HEK293 (cell line): ENCODE results near the gene SEC16A.
"Not testable (repeated sequence)": the region's sequence is repeated elsewhere in the genome, so short reads cannot be mapped to it uniquely, and the experiment has no call there.

Experiments used
- CTCF ChIA-PET: fragments of 350-600 bp; formaldehyde crosslinking; extraction: SDS; loops from one replicate; lab custom pipeline; 2021; ENCODE audit warnings: antibody characterized with exemption; lab: Yijun Ruan, JAX
- POLR2A ChIA-PET: fragments of 300-600 bp; formaldehyde crosslinking; extraction: SDS; loops from one replicate; lab custom pipeline; 2020; ENCODE audit warnings: antibody characterized with exemption, inconsistent platforms; lab: Yijun Ruan, JAX
- H3K27ac ChIP-seq: fragments of 200-500 bp; sonication (Bioruptor generic); 2 replicates; pipeline ENCODE4 v1.5.1; 2014; ENCODE audit warnings: low read depth, low read length, control low read depth, inconsistent platforms; ENCODE audit errors: extremely low read depth
- H3K36me3 ChIP-seq, 2 experiments: fragments of 200-500 bp in 1 of 2; sonication (Bioruptor generic) in 1 of 2; 1 replicate in 1 of 2; 2 replicates in 1 of 2; pipeline ENCODE4 v1.5.1; 2014 to 2017; ENCODE audit warnings: inconsistent platforms in 2 of 2, low read length in 2 of 2; ENCODE audit not compliant: control insufficient read depth in 2 of 2, insufficient read depth in 1 of 2
- H3K4me1 ChIP-seq: fragments of 200-500 bp; sonication (Bioruptor generic); 2 replicates; pipeline ENCODE4 v1.5.1; 2014; ENCODE audit warnings: mild to moderate bottlenecking, low read length, inconsistent platforms; ENCODE audit not compliant: control insufficient read depth, insufficient read depth
- H3K4me3 ChIP-seq: 2 replicates; pipeline ENCODE4 v1.5.1; 2011; ENCODE audit warnings: low read depth, mild to moderate bottlenecking, control low read depth, low read length, moderate library complexity
- H3K9me3 ChIP-seq: fragments of 200-500 bp; sonication (Bioruptor generic); 2 replicates; pipeline ENCODE4 v1.5.1; 2014; ENCODE audit warnings: low read depth, low read length, inconsistent platforms; ENCODE audit not compliant: control insufficient read depth, insufficient read depth
- EGR2 ChIP-seq: fragments of 450-650 bp; formaldehyde crosslinking; IDR thresholded peaks from 2 replicates; pipeline ENCODE4 v1.5.1; 2016; ENCODE audit warnings: low read depth, missing biosample characterization, missing genetic modification characterization
- GLIS2 ChIP-seq: fragments of 450-650 bp; formaldehyde crosslinking; IDR thresholded peaks from 2 replicates; pipeline ENCODE4 v1.5.1; 2016; ENCODE audit warnings: missing biosample characterization, missing genetic modification characterization
- HIC1 ChIP-seq: fragments of 450-650 bp; formaldehyde crosslinking; IDR thresholded peaks from 2 replicates; pipeline ENCODE4 v1.5.1; 2016; ENCODE audit warnings: missing biosample characterization, missing genetic modification characterization
- KLF9 ChIP-seq: fragments of 450-650 bp; formaldehyde crosslinking; IDR thresholded peaks from 2 replicates; pipeline ENCODE4 v1.5.1; 2016; ENCODE audit warnings: missing biosample characterization, missing genetic modification characterization, low read depth
- ZBTB20 ChIP-seq: fragments of 450-650 bp; formaldehyde crosslinking; IDR thresholded peaks from 2 replicates; pipeline ENCODE4 v1.5.1; 2016; ENCODE audit warnings: missing biosample characterization, missing genetic modification characterization
- ZNF10 ChIP-seq: fragments of 450-650 bp; formaldehyde crosslinking; IDR thresholded peaks from 2 replicates; pipeline ENCODE4 v1.5.1; 2017; ENCODE audit warnings: missing biosample characterization, missing genetic modification characterization
- ZNF48 ChIP-seq: fragments of 450-650 bp; formaldehyde crosslinking; IDR thresholded peaks from 2 replicates; pipeline ENCODE4 v1.5.1; 2016; ENCODE audit warnings: missing biosample characterization, missing genetic modification characterization
- ZNF510 ChIP-seq: fragments of 450-650 bp; formaldehyde crosslinking; IDR thresholded peaks from 2 replicates; pipeline ENCODE4 v1.5.1; 2018; ENCODE audit warnings: mild to moderate bottlenecking, missing genetic modification characterization, missing biosample characterization; ENCODE audit not compliant: insufficient replicate concordance
- ZNF670 ChIP-seq: fragments of 450-650 bp; formaldehyde crosslinking; IDR thresholded peaks from 2 replicates; pipeline ENCODE4 v1.5.1; 2016; ENCODE audit warnings: missing biosample characterization, missing genetic modification characterization, low read depth
- ZNF792 ChIP-seq: fragments of 450-650 bp; formaldehyde crosslinking; IDR thresholded peaks from 2 replicates; pipeline ENCODE4 v1.5.1; 2016; ENCODE audit warnings: missing biosample characterization, missing genetic modification characterization
- TF ChIP-seq, protein P1 (sequence below): fragments of 450-650 bp; formaldehyde crosslinking; IDR thresholded peaks from 2 replicates; pipeline ENCODE4 v1.5.1; 2016; ENCODE audit warnings: missing biosample characterization, missing genetic modification characterization
- TF ChIP-seq, protein P2 (sequence below): fragments of 450-650 bp; formaldehyde crosslinking; optimal IDR thresholded peaks from 2 replicates; pipeline ENCODE3; 2016; ENCODE audit warnings: missing biosample characterization, mild to moderate bottlenecking, missing genetic modification characterization

Gene SEC16A

DNA sequence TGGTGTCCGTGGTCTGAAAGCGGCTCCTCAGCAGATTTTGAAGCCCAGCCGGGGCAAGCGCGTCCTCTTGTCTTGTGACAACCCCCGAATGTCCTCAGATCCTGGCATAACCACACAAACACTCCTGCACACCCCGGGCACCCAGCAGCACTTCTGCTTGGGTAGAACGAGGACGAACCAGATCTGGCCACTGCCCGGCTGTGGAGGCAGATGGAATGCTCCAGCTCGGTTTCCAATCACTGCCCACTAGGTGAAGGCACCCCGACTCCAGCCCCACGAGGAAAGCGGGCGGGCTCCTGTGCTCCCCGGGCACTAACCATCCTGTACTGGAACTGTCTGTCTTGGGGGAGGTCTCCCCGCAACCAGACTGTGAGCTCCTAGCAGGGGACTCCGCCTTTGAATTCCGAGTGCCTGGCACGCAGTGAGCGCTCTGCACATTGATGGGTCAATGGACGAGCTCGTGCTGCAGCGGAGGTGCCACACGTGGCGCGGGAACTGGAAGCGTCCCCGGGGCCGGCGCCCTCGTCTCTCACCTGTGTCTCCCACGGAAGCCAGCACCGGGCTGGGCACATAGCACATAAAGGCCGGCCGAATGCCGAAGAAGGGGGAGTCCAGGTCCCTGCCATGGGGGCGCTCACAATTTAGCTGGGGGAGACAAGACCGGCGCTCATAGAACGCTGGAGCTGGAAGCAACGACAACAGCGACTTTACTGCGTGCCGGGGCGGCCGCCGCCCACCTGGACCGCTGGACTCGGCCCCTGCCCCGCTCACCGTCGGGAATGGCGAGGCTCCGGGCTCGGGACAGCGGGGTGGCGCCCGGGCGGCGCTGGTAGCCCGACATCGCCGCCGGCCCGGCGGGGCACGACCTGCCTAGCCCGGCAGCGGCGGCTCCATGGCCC lies 73.0 kb downstream of the SEC16A start:
- POLR2A ChIA-PET = interaction anchor here (0.6 to 2.8 kb wide), 9 partner anchors 9 to 142 kb away, joined by 3 to 13 read pairs (median 3); no protein-coding TSS in a partner anchor
- TF ChIP-seq ZNF10 (tag by site-specific recombination) (0 out of 2 replicates have a peak, but pooled peaks have one; percentile 16), ZNF48 (tag by site-specific recombination) (no peak), ZBTB20 (tag by site-specific recombination) (peak; percentile 7; the same call in 1 of the 2 replicates), ZNF792 (tag by site-specific recombination) (no peak), ZNF510 (tag by site-specific recombination) (no peak), HIC1 (tag by site-specific recombination) (0 out of 2 replicates have a peak, but pooled peaks have one; percentile 27), GLIS2 (tag by site-specific recombination) (peak; percentile 26; the same call in 1 of the 2 replicates), KLF9 (0 out of 2 replicates have a peak, but pooled peaks have one; percentile 9)
- TF ChIP-seq, protein P1, sequence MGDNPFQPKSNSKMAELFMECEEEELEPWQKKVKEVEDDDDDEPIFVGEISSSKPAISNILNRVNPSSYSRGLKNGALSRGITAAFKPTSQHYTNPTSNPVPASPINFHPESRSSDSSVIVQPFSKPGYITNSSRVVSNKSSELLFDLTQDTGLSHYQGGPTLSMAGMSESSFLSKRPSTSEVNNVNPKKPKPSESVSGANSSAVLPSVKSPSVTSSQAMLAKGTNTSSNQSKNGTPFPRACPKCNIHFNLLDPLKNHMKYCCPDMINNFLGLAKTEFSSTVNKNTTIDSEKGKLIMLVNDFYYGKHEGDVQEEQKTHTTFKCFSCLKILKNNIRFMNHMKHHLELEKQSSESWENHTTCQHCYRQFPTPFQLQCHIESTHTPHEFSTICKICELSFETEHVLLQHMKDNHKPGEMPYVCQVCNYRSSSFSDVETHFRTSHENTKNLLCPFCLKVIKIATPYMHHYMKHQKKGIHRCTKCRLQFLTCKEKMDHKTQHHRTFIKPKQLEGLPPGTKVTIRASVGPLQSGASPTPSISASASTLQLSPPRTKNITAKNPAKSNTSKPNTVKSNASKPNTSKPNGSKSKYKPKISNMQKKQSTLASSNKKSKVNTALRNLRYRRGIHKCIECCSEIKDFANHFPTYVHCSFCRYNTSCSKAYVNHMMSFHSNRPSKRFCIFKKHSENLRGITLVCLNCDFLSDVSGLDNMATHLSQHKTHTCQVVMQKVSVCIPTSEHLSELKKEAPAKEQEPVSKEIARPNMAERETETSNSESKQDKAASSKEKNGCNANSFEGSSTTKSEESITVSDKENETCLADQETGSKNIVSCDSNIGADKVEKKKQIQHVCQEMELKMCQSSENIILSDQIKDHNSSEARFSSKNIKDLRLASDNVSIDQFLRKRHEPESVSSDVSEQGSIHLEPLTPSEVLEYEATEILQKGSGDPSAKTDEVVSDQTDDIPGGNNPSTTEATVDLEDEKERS = no peak
- TF ChIP-seq, protein P2, sequence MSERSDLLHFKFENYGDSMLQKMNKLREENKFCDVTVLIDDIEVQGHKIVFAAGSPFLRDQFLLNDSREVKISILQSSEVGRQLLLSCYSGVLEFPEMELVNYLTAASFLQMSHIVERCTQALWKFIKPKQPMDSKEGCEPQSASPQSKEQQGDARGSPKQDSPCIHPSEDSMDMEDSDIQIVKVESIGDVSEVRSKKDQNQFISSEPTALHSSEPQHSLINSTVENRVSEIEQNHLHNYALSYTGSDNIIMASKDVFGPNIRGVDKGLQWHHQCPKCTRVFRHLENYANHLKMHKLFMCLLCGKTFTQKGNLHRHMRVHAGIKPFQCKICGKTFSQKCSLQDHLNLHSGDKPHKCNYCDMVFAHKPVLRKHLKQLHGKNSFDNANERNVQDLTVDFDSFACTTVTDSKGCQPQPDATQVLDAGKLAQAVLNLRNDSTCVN (tag by site-specific recombination) = peak; percentile 51

GRCh38 chr9:136407911-136408310 lies 74.9 kb downstream of the SEC16A start:
- Histone ChIP-seq H3K36me3 (peaks cover 10 to 63% of the 10 kb centered on the region in 2 experiments; a peak in 2 of 3 replicates), H3K4me1 (peaks cover 11% of the 10 kb centered on the region), H3K9me3 (no peaks in the 10 kb centered on the region), H3K27ac (no peak overlapping the region), H3K4me3 (no peak overlapping the region)
- ChIA-PET POLR2A (interaction anchor here (0.7 to 2.8 kb wide), 3 partner anchors 44 to 63 kb away, joined by 3 to 13 read pairs (median 5); no protein-coding TSS in a partner anchor), CTCF (interaction anchor here (0.6 to 2.6 kb wide), 5 partner anchors 7 to 621 kb away, joined by 3 to 28 read pairs (median 4); no protein-coding TSS in a partner anchor)
- TF ChIP-seq ZNF670 (no peak), EGR2 (tag by site-specific recombination) (peak; percentile 64)

More for the DNA sequence above, 73.0 kb downstream of the SEC16A start:
- H3K9me3 ChIP-seq = no peaks in the 10 kb centered on the region
- peak overlapping the region; percentile 89; the same call in 1 of the 2 replicates for H3K27ac ChIP-seq
- CTCF ChIA-PET = interaction anchor here (0.6 to 2.6 kb wide), 5 partner anchors 9 to 222 kb away, joined by 3 to 28 read pairs (median 4); no protein-coding TSS in a partner anchor
- peaks cover 12 to 68% of the 10 kb centered on the region in 2 experiments; a peak in 2 of 3 replicates for H3K36me3 ChIP-seq
- H3K4me3 ChIP-seq = peak overlapping the region; percentile 75
- H3K4me1 ChIP-seq = peaks cover 11% of the 10 kb centered on the region

DNA sequence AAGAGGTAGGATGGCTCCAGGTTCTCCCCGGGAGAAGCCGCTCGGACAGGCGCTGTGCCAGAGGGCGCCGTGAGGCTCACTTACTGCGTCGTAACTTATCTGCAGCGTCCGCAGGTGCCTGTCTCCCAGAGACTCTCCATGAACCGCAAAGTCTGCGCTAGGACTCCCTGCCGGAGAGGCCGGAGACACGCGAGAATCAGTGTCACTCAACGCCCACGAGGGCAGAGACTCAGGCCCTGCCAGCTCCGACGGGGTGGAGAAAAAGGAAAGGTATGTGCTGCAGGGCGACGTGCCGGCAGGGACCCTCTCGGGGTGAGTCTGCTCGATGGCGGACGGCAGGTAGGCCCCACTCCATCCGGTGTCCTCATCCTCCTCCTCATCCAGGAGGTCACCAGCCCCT lies 75.8 kb downstream of the SEC16A start:
- H3K9me3 ChIP-seq, CTCF ChIA-PET, H3K4me3 ChIP-seq, H3K27ac ChIP-seq, H3K4me1 ChIP-seq: not testable (repeated sequence)
- peaks cover 10 to 62% of the 10 kb centered on the region in 2 experiments; a peak in 2 of 3 replicates for H3K36me3 ChIP-seq
- POLR2A ChIA-PET = interaction anchor here (0.5 to 1.0 kb wide), 3 partner anchors 13 to 44 kb away, joined by 3 to 7 read pairs (median 5); no protein-coding TSS in a partner anchor
